ENCODE measurements around the gene CCNA1.

The CCNA1 gene

GRCh38 chr13:36456577-36456976 is 24.3 kb downstream of the CCNA1 start:
- TF ChIP-seq FOXP2 (optimal IDR thresholded peaks at IDR 0.05; ENCODE audit: borderline replicate concordance, extremely low read depth, extremely low read length, insufficient read depth) = no peak
- no peak for TF ChIP-seq SIN3A (IDR thresholded peaks at IDR 0.05; ENCODE audit: borderline replicate concordance, insufficient read depth, low read length)
- no peak for TF ChIP-seq TAF1 (IDR thresholded peaks at IDR 0.05; ENCODE audit: borderline replicate concordance, insufficient read depth, low read length)
- no peak for TF ChIP-seq REST (IDR thresholded peaks at IDR 0.05; ENCODE audit: insufficient read depth in 1 of 2, low read depth in 2 of 2, low read length in 2 of 2)
- TF ChIP-seq POLR2AphosphoS5 (IDR thresholded peaks at IDR 0.05; ENCODE audit: low read depth, low read length) = no peak

- TF ChIP-seq TAF1 (IDR thresholded peaks at IDR 0.05; ENCODE audit: borderline replicate concordance, insufficient read depth, low read length) = no peak
Measured at GRCh38 chr13:36461506-36461905, 29.2 kb downstream of the CCNA1 start.

- TF ChIP-seq FOXP2 (optimal IDR thresholded peaks at IDR 0.05; ENCODE audit: borderline replicate concordance, extremely low read depth, extremely low read length, insufficient read depth) = no peak
- no peak for TF ChIP-seq REST (IDR thresholded peaks at IDR 0.05; ENCODE audit: insufficient read depth in 1 of 2, low read depth in 2 of 2, low read length in 2 of 2)
- no peak for TF ChIP-seq POLR2AphosphoS5 (IDR thresholded peaks at IDR 0.05; ENCODE audit: low read depth, low read length)
- TF ChIP-seq SIN3A (IDR thresholded peaks at IDR 0.05; ENCODE audit: borderline replicate concordance, insufficient read depth, low read length) = no peak
- TF ChIP-seq TAF1 (IDR thresholded peaks at IDR 0.05; ENCODE audit: borderline replicate concordance, insufficient read depth, low read length) = no peak
Measured at GRCh38 chr13:36475468-36475867, 43.2 kb downstream of the CCNA1 start.

GRCh38 chr13:36476661-36477060 is 44.4 kb downstream of the CCNA1 start:
- TF ChIP-seq TAF1 (IDR thresholded peaks at IDR 0.05; ENCODE audit: borderline replicate concordance, insufficient read depth, low read length) = no peak

- TF ChIP-seq FOXP2 (optimal IDR thresholded peaks at IDR 0.05; ENCODE audit: borderline replicate concordance, extremely low read depth, extremely low read length, insufficient read depth) (no peak), SIN3A (IDR thresholded peaks at IDR 0.05; ENCODE audit: borderline replicate concordance, insufficient read depth, low read length) (no peak)
Measured at GRCh38 chr13:36480726-36481427, 48.6 kb downstream of the CCNA1 start.

GRCh38 chr13:36490055-36490454 is 57.8 kb downstream of the CCNA1 start:
- TF ChIP-seq TAF1 (IDR thresholded peaks at IDR 0.05; ENCODE audit: borderline replicate concordance, insufficient read depth, low read length) (no peak), POLR2AphosphoS5 (IDR thresholded peaks at IDR 0.05; ENCODE audit: low read depth, low read length) (no peak), SIN3A (IDR thresholded peaks at IDR 0.05; ENCODE audit: borderline replicate concordance, insufficient read depth, low read length) (no peak), REST (IDR thresholded peaks at IDR 0.05; ENCODE audit: insufficient read depth in 1 of 2, low read depth in 2 of 2, low read length in 2 of 2) (no peak), FOXP2 (optimal IDR thresholded peaks at IDR 0.05; ENCODE audit: borderline replicate concordance, extremely low read depth, extremely low read length, insufficient read depth) (no peak)
